IMR-90 (cell line): ENCODE results near the gene PGR.

Source experiments
- CEBPB ChIP-seq: IDR thresholded peaks from 2 replicates; pipeline ENCODE4 v1.6.1; 2012; ENCODE audit warnings: low read depth, low read length, improper control_type of control experiment
- CHD1 ChIP-seq: IDR thresholded peaks from 2 replicates; pipeline ENCODE4 v1.6.1; 2012; ENCODE audit warnings: low read depth, low read length, improper control_type of control experiment
- CTCF ChIP-seq: conservative IDR thresholded peaks from 2 replicates; pipeline ENCODE4 v1.5.1; 2012; ENCODE audit warnings: mild to moderate bottlenecking, low read depth, low read length, improper control_type of control experiment
- MXI1 ChIP-seq: IDR thresholded peaks from 2 replicates; pipeline ENCODE4 v1.6.1; 2012; ENCODE audit warnings: low read depth, mild to moderate bottlenecking, low read length, moderate library complexity, borderline replicate concordance
- POLR2A ChIP-seq: IDR thresholded peaks from 2 replicates; pipeline ENCODE4 v1.6.1; 2012; ENCODE audit warnings: mild to moderate bottlenecking, low read depth, low read length
- RCOR1 ChIP-seq: IDR thresholded peaks from 2 replicates; pipeline ENCODE4 v1.6.1; 2012; ENCODE audit warnings: mild to moderate bottlenecking, low read length, improper control_type of control experiment; ENCODE audit not compliant: insufficient replicate concordance
- RFX5 ChIP-seq: IDR thresholded peaks from 2 replicates; pipeline ENCODE4 v1.8.0; 2012; ENCODE audit warnings: low read depth, mild to moderate bottlenecking, low read length, moderate library complexity
- SMC3 ChIP-seq: fragments of 150-350 bp; IDR thresholded peaks from 2 replicates; pipeline ENCODE4 v1.6.1; 2016; ENCODE audit warnings: low read depth, mild to moderate bottlenecking, antibody characterized with exemption, low read length, moderate library complexity
- TF ChIP-seq, protein P1 (sequence below): fragments of 150-350 bp; IDR thresholded peaks from 2 replicates; pipeline ENCODE4 v1.6.1; 2016; ENCODE audit warnings: low read depth, mild to moderate bottlenecking, low read length, moderate library complexity, borderline replicate concordance

GRCh38 chr11:101063706-101064105 lies 65.9 kb downstream of the PGR start:
- TF ChIP-seq CTCF, result no peak
- no peak for TF ChIP-seq MXI1
- no peak for TF ChIP-seq POLR2A
- TF ChIP-seq RFX5, result no peak
- TF ChIP-seq CHD1, result no peak
- TF ChIP-seq SMC3, result no peak
- TF ChIP-seq RCOR1, result no peak
- TF ChIP-seq, protein P1, sequence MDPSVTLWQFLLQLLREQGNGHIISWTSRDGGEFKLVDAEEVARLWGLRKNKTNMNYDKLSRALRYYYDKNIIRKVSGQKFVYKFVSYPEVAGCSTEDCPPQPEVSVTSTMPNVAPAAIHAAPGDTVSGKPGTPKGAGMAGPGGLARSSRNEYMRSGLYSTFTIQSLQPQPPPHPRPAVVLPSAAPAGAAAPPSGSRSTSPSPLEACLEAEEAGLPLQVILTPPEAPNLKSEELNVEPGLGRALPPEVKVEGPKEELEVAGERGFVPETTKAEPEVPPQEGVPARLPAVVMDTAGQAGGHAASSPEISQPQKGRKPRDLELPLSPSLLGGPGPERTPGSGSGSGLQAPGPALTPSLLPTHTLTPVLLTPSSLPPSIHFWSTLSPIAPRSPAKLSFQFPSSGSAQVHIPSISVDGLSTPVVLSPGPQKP, result no peak
- TF ChIP-seq CEBPB, result no peak
